GM12891 (cell line): ENCODE results near the gene CENPN.

Source experiments
- PAX5 ChIP-seq: IDR thresholded peaks from 2 replicates; pipeline ENCODE4 v1.6.1; 2011; ENCODE audit warnings: low read length, moderate library complexity, mild to moderate bottlenecking; ENCODE audit not compliant: insufficient read depth, severe bottlenecking
- POLR2A ChIP-seq: IDR thresholded peaks from 2 replicates; pipeline ENCODE4 v1.6.1; 2011; ENCODE audit warnings: low read depth, low read length, control low read depth
- POLR2AphosphoS5 ChIP-seq: IDR thresholded peaks from 2 replicates; pipeline ENCODE4 v1.6.1; 2011; ENCODE audit warnings: low read depth, low read length, control low read depth
- TAF1 ChIP-seq: IDR thresholded peaks from 2 replicates; pipeline ENCODE4 v1.6.1; 2011; ENCODE audit warnings: low read depth, low read length, control low read depth

GRCh38 chr16:81066681-81067080 lies 59.7 kb downstream of the CENPN start:
- TF ChIP-seq POLR2A = no peak
- no peak for TF ChIP-seq POLR2AphosphoS5
- TF ChIP-seq TAF1 = no peak
- TF ChIP-seq PAX5 = no peak
